ENCODE data around the gene SPTLC3.

SPTLC3 gene

GRCh38 chr20:13187899-13188298 is 179.1 kb downstream of the SPTLC3 start:
- DNase-seq (ENCODE audit: low read depth), result no peak
- H3K4me3 ChIP-seq (ENCODE audit: low read length), result no peak overlapping the region
- TF ChIP-seq, protein P1, sequence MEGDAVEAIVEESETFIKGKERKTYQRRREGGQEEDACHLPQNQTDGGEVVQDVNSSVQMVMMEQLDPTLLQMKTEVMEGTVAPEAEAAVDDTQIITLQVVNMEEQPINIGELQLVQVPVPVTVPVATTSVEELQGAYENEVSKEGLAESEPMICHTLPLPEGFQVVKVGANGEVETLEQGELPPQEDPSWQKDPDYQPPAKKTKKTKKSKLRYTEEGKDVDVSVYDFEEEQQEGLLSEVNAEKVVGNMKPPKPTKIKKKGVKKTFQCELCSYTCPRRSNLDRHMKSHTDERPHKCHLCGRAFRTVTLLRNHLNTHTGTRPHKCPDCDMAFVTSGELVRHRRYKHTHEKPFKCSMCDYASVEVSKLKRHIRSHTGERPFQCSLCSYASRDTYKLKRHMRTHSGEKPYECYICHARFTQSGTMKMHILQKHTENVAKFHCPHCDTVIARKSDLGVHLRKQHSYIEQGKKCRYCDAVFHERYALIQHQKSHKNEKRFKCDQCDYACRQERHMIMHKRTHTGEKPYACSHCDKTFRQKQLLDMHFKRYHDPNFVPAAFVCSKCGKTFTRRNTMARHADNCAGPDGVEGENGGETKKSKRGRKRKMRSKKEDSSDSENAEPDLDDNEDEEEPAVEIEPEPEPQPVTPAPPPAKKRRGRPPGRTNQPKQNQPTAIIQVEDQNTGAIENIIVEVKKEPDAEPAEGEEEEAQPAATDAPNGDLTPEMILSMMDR (conservative IDR thresholded peaks at IDR 0.05; ENCODE audit: low read depth, low read length), result no peak

DNA sequence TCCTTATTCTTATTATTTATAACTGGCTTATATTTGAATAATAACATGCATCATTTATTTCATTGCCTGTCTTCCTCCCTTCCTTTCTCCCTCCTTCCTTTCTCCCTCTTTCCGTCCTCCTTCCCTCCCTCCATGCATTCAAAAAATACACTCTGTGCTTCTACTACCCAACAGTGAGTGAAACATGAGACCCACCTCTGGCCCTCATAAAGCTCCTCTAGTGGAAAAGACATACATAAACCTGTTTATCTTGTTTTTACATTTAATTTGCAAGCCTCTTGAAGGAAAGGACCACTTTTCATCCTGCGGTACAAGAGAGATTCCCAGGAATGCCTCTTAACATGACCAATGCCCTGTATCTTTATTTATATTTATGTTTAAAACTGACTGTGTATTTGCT is 190.5 kb downstream of the SPTLC3 start:
- H3K4me3 ChIP-seq (ENCODE audit: low read length), result no peak overlapping the region
- TF ChIP-seq, protein P1 (conservative IDR thresholded peaks at IDR 0.05; ENCODE audit: low read depth, low read length), result no peak
- DNase-seq (ENCODE audit: low read depth), result no peak

DNA sequence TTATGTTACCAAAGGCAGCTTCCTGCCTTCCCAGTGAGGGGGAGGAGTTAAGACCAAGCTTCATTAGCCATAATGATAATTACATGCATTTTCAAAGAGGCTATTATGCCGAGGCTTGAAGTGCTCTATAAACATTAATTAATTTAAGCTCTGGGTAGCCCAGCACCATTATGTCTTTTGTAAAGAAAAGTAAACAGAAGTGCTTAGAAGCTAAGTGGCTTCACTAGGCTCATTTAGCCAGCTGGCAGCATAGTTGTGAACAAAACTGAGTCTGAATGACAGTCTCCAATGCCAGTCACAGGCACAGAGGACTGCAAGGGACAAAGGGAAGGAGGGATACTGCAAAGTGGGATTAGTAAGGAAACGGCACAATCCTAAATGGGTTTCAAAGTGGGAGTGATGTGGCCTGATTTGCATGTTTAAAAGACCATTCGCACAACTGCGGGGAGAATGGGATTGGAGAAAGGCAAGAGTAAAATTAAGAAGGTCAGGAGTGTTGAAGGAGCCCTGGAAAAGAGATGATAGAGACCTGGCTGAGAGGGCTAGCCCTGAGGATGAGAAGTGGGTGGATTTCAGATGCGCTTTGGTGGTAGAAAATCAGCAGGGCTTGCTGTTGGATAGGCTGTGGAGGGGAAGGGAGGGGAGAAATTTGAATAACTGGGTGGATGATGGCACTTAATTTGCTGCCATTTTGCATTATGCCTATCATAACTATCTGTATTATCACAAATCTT is 192.2 kb downstream of the SPTLC3 start:
- TF ChIP-seq, protein P1 (conservative IDR thresholded peaks at IDR 0.05; ENCODE audit: low read depth, low read length), result no peak
- no peak overlapping the region for H3K4me3 ChIP-seq (ENCODE audit: low read length)
- DNase-seq (ENCODE audit: low read depth), result no peak

GRCh38 chr20:13202565-13202964 is 193.8 kb downstream of the SPTLC3 start:
- no peak for DNase-seq (ENCODE audit: low read depth)
- no peak overlapping the region for H3K4me3 ChIP-seq (ENCODE audit: low read length)
- TF ChIP-seq, protein P1 (conservative IDR thresholded peaks at IDR 0.05; ENCODE audit: low read depth, low read length), result no peak

GRCh38 chr20:13205425-13205824 is 196.7 kb downstream of the SPTLC3 start:
- H3K4me3 ChIP-seq (ENCODE audit: low read length), result no peak overlapping the region
- TF ChIP-seq, protein P1 (conservative IDR thresholded peaks at IDR 0.05; ENCODE audit: low read depth, low read length), result no peak
- no peak for DNase-seq (ENCODE audit: low read depth)

- TF ChIP-seq, protein P1 (conservative IDR thresholded peaks at IDR 0.05; ENCODE audit: low read depth, low read length), result no peak
- DNase-seq (ENCODE audit: low read depth), result no peak
- no peak overlapping the region for H3K4me3 ChIP-seq (ENCODE audit: low read length)
Observed at GRCh38 chr20:13205848-13206434, 197.2 kb downstream of the SPTLC3 start.

DNA sequence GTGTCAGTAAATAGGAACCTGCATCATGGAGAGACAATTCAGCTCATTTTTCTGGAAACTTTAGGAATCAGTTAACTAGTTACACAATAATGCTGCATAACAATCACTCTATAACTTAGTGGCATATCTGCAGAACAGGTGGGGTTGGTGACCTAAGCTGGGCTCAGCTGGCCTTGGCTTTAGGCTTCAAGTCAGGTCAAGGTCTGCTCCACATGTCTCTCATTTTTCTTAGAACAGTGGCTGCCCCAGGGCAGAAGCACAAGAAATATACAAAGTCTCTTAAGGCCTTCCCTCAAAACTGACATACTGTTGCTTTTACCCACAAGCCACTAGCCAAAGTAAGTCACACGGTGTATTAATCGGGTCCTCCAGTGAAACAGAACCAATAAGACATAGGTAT is 198.2 kb downstream of the SPTLC3 start:
- TF ChIP-seq, protein P1 (conservative IDR thresholded peaks at IDR 0.05; ENCODE audit: low read depth, low read length), result no peak
- no peak overlapping the region for H3K4me3 ChIP-seq (ENCODE audit: low read length)
- DNase-seq (ENCODE audit: low read depth), result no peak

Measured in retinal pigment epithelial cell (primary cell).